Sciatic nerve (tissue), 2 donors: ENCODE measurements around the gene VPS37B. TPM values are rescaled to one million over a fixed set of nuclear protein-coding genes. Genes with fewer than 3 reads are reported as not detected.

Experiments used
- ATAC-seq: fragments of 200-7000 bp; cut with Tn5 transposase; one replicate; pipeline ENCODE4 v1.9.1; 2020; ENCODE audit warnings: mild to moderate bottlenecking, moderate library complexity
- DNase-seq: peaks from one replicate; pipeline ENCODE4 v3.0.0-alpha.2; 2020; ENCODE audit warnings: low spot score
- intact Hi-C: fragments of 100-400 bp; cut with DNase I; formaldehyde crosslinking; loops from one replicate; pipeline ENCODE4 v1.14.2; 2022
- total RNA-seq: library from RNA; stranded (reverse); fragmentation: NEBNext Ultra II Directional; extraction: Animal tissue kit (Norgen Biotek cat#: 25700); gene quantifications from one replicate; pipeline ENCODE4 v1.2.1, GENCODE V29; 2021
- donor health status: DM: no; HTN: no; CAD: no.
- donor health status: DM: no; HTN: no; CAD: no.

VPS37B gene
- total RNA-seq, 1 donor from 2014 or later = 24.8 TPM

DNA sequence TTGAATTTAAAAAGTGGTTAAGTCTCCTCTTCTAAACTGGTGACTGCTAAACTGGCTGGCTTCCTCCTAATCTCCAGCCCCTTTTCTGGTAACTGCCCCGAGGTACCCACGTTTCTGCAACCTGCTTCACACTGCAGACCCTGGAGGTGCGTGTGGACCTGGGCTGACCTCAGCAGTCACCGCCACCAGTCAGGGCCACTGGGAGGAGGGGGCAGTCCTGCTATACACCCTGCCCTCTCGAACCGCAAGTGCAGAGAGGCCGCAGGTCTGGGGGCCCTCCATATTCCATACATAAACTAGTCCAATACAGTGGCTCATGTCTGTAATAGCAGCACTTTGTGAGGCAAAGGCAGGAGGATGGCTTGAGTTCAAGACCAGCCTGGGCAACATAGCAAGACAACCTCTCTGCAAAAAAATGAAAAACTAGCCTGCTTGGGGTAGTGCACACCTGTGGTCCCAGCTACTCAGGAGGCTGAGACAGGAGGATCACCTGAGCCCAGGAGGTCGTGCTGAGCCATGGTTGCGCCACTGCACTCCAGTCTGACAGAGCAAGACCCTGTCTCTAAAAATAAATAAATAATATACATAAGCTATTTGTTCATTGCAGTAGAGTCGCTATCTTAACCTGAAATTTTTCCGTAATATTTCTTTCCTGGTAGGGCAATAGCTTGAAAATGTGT lies 25.6 kb downstream of the VPS37B start:
- DNase-seq (peak; percentile 43), ATAC-seq (no peak)
- intact Hi-C loops = no loop called here

DNA sequence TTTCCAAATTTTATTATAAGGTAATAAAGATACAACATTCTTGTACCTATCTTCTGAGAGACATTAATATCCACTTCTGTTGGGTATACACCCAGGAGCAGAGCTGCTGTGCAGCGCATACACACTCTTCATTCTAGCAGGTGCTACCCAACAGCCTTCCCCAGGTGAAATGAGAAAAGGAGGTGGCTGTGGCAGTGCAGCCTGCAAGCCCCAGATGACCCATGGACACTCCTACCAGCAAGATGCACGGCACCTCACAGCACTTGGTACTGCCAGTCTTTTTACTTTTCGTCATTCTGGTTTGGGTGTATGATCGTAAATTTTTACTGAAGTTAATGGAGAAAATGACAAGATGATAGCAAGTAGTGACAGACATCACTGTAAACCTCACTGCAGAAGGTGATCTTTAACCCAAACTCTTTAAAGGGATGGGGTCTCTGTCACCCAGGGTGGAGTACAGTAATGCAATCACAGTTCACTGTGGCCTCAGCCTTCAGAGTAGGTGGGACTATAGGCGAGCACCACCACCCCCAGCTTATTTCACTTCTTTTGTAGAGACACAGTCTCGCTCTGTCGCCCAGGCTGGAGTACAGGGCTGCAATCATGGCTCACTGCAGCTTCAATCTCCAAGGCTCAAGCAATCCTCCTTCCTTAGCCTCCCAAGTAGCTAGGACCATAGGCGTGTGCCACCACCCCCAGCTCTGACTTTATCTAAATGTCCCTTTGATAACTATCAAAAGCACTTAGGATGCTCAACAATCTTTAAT lies 26.5 kb downstream of the VPS37B start:
- DNase-seq = peak; percentile 23
- ATAC-seq = no peak
- intact Hi-C loops = no loop called here

DNA sequence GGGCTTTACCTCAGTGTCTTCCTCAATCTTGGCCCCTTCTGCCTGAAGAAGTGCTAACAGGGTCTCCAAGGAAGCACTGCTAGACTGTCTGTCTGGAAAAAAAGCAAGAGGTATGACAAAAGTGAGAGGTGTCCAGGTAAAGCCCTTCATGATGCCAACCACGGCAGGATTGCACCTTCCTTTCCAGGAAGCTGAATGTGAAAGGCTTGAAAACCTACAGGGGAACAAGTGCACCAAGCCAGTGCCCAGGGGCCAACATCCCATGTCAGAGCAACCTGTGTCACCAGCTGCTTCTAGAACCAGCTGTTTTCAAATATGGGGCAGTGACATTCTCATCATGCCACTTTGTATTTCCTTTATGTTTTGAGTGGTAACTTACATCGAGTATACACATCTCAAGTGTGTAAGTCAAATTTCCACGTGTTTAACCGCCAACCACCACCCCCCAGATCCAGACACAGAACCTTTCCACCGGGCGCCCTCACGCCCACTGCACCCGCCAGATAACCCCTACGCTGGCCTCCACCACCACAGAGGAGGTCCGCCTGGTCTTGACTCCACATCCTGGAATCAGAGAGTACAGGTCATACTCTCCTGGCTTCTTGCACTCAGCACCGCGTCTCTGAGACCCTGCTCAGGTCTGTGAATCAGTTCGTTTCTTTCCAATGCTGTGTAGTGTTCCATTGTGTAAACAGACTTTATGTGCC lies 27.3 kb downstream of the VPS37B start:
- no peak for ATAC-seq
- intact Hi-C loops = no loop called here
- DNase-seq = peak; percentile 47

DNA sequence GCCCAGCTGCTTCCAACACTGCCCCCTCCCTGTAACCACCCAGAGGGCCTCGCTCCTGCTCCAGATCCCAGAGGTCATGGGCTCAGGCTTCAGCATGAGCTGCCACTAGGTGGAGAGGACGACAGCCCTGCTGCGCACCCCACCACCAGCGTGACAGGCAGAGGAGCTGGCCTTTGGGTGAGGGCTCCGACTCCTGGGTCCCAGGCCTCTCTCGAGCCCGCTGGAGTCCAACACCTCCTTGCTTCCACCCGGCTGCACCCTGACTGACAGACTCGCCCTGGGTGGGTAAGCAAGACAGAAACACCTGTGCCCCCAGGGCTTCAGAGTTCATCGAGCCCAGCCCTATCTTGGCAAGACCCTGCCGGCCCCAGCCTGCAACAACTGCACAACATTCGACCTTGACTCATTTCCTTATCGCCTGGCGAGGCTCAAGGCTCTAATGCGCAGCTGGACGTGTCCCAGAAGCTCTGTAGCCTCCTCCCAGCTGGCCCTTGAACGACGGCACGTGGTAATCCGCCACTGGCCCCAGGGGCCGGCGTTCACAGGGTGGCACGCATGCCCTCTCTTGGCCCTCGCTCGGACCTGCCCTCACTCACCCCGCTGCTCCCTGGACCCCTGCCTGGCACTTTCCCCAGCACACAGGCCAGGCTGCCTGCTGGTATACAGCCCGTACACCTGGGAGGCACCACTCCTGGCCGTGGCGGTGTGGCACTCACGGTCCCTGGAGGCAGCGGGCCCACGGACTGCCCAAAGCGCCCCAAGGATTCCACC lies 28.0 kb downstream of the VPS37B start:
- ATAC-seq (no peak), DNase-seq (peak; percentile 62)
- intact Hi-C loops = no loop called here

DNA sequence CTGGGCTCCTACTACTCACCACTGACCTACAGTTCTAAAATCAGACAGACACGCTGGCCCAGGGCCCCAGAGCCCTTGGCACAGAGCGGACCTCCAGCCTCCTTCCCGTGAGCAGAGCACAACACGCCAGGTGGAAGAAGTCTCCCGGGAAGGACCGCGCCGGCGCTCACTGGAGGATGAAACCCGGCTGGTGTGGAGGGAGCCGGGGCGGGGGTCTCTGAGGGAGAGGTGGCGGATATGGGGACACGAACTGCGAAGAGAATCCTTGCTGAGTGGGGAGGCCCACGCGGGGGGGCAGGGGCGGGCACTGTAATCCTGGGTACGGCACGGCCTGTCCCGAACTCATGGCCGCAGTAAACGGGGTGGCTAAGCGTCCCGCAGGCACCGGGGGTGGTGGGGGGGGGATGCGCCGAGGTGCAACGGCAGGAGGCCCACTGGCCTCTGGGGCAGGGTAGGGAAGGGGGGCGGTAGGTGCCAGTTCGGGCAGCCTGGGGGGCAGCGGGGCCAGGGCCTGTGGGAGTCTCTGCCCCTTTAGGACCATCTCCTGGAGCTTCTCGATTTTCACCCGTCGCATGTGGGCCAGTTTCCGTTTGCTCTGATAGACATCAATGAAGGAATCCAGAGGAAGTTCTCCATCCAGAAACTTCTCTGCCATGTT lies 28.8 kb downstream of the VPS37B start:
- intact Hi-C loops = no loop called here
- DNase-seq = peak; percentile 59
- ATAC-seq = no peak

DNA sequence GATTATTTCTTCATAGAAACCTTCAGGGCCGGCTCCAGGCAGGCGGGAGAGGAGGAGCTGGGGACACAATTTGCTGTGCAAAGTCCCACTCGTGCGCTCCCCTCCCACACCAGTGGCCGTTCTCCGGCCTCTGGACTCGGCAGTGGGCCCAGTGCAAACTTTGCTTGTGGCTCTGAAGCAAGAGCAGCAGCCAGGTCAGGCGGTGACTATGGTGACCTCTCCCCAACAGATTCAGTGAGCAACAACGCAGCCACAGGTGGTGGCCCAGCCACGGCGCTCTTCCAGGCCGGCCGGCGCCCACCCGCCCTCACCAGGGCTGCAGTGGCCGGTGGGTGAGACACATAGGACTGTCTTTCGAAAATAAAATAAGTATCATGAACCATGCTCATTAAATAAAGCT lies 29.5 kb downstream of the VPS37B start:
- intact Hi-C loops = no loop called here
- ATAC-seq (no peak), DNase-seq (peak; percentile 53)

DNA sequence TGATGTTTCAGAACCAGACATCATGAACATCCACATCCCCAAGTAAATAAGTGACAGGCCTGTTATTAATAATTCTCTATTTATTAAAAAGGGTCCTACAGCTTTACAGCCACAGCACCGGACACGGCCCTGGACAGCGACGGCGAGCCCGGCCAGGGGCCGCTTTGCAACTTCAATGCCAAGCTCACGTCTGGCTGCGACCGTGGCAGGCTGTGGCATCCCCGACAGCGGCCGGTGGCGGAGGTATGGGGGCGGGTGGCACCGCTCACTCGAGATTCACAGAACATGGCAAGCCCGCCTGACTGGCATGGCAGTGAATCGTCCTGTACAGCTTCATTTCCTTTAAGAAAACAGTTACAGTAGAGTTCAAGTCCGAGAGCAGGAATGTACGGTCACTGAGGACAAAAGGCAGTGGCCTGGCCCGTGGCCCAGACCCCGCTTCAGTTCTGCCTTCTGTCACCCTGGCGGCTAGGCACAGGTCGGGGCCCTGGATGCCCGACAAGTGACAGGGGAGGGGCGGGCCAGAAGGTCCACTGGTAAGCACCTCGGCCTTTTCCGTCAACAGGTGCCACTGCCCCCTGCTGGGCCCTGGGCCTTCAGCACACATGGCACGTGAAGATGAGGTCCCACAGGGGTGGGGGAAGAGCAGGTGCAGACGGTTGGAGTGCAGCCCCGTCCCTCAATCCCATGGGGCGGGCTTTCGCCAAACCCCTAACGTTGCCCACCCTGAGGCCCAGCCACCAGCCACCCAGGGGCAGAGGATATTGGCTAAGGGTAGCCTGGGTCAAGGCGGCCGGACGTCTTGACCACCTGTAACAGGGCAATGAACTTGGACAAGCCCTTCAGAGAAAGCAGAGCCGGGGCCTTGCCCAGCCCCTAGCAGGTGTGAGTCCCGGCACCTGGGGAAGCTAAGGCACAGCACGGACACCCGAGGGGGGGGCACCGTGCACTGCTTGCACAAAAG lies 30.4 kb downstream of the VPS37B start:
- intact Hi-C loops = no loop called here
- ATAC-seq = no peak
- peak; percentile 60 for DNase-seq

DNA sequence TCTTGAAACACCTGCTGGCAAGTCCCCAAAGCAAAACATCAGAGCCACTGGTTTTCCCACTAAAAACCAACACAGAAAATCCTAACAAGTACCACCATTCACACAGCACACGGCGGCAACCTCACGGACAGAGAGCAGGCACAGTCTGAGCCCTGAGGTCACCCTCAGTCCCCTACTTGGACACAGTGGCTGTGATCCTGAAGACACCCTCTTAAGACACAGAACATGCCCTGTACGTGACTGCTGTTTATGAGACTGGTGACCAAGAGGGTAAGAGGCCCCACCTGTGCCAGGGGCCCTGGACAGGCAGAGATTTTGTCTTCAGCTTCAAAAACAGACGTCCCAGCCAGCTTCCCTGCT lies 31.1 kb downstream of the VPS37B start:
- ATAC-seq (no peak), DNase-seq (no peak)
- intact Hi-C loops = no loop called here

DNA sequence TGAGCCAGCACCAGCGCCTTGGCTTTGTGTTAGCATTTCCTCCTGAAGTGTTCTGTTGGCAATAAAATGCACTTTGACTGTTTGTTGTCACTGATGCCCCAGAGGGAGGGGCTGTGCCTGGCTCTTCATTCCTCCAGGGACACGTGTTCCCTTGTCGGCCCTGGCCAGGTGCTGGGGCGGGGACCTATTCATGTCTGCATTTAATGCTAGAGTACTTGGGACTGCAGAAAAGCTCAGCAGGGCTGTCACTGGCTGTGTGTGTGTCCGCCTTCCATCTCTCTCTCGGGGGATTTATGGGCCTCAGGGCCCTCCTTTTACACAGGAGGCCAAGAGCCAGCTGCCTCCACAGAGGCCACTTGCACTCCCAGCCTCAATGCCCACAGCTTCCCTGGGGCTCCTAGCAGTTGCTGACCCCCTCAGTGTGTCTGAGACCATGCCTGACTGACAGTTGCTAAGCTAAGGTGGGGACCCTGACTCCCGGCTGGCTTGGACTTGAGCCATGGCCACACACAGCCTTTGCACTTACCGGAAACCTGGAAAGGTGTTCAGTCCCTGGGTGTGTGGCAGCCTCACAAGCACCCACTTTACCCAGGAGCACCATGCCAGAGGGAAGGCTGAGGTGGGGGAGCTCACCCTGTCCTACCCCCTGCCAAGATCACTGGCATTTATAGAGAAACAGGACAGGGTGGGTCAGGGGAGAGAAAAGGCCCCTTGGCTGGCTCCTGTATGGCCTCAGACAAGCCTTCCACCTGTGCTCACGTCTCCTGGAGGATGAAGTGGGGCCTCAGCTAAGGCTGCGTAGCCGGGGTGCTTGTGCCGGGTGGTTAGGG lies 32.8 kb downstream of the VPS37B start:
- no peak for ATAC-seq
- DNase-seq = peak; percentile 61
- intact Hi-C loops = no loop called here

DNA sequence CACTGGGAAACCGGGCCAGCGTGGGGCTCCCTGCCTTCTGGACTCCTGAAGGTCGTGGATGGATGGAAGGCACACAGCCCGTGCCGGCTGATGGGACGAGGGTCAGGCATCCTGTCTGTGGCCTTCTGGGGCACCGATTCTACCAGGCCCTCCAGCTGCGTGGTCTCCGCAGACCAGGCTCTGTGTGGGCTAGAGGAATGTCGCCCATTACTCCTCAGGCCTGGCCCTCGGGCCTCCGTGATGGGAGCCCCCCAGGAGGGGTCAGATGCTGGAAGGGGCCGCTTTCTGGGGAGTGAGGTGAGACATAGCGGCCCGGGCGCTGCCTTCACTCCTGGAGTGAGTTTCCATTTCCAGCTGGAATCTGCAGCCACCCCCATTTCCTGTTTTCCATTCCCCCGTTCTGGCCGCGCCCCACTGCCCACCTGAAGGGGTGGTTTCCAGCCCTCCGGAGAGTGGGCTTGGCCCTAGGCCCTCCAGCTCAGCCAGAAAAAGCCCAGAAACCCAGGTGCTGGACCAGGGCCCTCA lies 33.8 kb downstream of the VPS37B start:
- intact Hi-C loops = no loop called here

DNA sequence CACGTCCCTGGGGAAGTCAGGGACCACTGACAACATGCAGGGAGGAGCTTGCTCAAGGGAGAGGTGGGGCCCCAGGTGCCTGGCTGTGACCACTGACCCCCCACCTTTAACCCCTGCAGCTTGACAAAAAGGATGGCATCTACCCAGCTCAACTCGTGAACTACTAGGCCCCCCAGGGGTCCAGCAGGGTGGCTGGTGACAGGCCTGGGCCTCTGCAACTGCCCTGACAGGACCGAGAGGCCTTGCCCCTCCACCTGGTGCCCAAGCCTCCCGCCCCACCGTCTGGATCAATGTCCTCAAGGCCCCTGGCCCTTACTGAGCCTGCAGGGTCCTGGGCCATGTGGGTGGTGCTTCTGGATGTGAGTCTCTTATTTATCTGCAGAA lies 34.3 kb downstream of the VPS37B start:
- DNase-seq (no peak), ATAC-seq (no peak)
- intact Hi-C loops = no loop called here

More for the DNA sequence above, 33.8 kb downstream of the VPS37B start:
- ATAC-seq (peak; percentile 7), DNase-seq (peak; percentile 57)

DNA sequence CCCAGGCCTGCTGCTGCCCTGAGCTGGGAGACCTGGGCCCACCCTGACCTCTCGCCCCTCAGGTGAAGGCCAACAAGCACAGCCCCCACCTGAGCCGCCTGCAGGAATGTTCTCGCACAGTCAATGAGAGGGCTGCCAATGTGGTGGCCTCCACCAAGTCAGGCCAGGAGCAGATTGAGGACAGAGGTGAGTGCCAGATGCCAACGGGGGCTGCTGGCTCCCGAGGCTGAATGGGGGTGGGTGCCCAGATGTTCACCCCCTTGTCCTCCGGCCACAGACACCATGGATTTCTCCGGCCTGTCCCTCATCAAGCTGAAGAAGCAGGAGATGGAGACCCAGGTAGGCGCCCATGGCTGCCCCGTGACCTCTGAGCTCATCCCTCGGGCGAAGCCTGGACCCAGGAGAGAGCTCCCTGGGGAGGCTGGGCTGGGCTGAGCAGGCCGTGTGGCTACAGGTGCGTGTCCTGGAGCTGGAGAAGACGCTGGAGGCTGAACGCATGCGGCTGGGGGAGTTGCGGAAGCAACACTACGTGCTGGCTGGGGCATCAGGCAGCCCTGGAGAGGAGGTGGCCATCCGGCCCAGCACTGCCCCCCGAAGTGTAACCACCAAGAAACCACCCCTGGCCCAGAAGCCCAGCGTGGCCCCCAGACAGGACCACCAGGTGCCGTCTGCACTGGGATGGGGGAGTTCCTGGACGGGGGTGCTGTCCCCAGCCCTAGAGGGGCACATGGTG lies 34.9 kb downstream of the VPS37B start:
- intact Hi-C loops = no loop called here
- DNase-seq (no peak), ATAC-seq (peak; percentile 3)

DNA sequence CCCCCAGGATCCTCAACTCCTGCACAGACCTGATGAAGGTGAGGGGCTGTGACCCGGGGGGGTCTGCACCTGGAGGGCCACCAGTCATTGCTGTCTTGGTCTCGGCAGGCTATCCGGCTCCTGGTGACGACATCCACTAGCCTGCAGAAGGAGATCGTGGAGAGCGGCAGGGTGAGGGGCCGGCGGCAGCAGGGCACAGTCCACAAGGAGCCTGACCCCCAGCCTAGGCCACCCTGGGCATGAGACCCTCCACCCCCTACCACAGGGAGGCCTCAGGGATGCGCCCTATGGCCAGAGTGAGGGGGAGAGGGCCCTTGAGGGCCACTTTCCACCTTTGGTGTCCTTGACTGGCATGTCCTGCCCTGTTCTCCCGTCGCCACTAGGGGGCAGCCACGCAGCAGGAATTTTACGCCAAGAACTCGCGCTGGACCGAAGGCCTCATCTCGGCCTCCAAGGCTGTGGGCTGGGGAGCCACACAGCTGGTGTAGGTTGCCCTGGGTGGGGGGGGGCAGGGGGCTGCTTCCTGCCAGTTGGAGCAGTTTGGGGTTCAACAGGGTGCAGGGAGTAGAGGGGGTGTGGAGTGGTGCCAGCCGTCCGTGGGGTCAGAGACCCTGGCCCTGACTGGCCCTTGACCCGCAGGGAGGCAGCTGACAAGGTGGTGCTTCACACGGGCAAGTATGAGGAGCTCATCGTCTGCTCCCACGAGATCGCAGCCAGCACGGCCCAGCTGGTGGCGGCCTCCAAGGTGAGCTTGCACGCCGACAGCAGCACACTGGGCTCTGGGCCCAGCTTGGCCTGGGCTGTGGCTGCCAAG lies 35.7 kb downstream of the VPS37B start:
- peak; percentile 85 for ATAC-seq
- intact Hi-C loops = no loop called here
- DNase-seq = peak; percentile 94

DNA sequence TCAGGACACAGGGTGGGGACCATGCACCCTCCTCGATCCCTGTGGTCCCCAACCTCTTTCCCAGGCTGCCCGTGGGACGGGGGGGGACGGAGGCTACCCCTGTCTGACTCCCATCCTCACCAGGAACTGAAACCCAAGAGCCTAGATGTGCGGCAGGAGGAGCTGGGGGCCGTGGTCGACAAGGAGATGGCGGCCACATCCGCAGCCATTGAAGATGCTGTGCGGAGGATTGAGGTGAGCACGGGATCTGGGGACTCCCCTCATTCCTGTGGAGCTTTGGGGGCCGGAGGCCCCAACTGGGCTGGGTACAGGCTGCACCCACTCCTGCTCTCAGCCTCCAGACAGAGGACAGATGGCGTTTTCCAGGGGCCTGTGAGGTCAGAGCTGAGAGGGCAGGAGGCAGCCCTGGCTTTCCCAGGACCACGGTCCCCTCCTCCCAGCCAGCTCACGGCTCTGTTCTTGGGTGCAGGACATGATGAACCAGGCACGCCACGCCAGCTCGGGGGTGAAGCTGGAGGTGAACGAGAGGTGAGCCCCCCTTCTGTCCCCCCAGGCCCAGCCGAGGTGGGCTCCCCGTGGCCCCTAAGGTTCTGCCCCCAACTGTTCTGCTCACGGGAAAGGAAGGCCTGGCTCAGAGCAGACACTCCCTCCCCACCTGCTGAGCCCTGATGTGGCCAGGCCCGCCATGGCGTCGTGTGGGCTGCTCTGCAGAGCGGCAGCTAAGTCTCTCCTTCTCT lies 36.5 kb downstream of the VPS37B start:
- no peak for DNase-seq
- ATAC-seq = no peak
- intact Hi-C loops = loop anchor here (5.0 kb wide), 1 partner anchor 93 kb away; no protein-coding TSS in a partner anchor
